ENCODE measurements around the gene CLEC18B.
"Not testable (repeated sequence)": the region's sequence is repeated elsewhere in the genome, so short reads cannot be mapped to it uniquely, and the experiment has no call there.

- TF ChIP-seq CTCF, POLR2A (IDR thresholded peaks at IDR 0.05): not testable (repeated sequence)
Observed at GRCh38 chr16:74382339-74383034, 38.8 kb downstream of the CLEC18B start.

All from prostate gland (tissue), 2 donors.